Neural progenitor cell (in vitro differentiated cells): ENCODE results near the gene KRT7. TPM values are rescaled to one million over a fixed set of nuclear protein-coding genes. Genes with fewer than 3 reads are reported as not detected.

Experiments used
- DNase-seq: peaks from one replicate; pipeline ENCODE4 v3.0.0-alpha.2; 2016; ENCODE audit warnings: low spot score
- H2AFZ ChIP-seq: fragments of 200-600 bp; sonication (generic); replicated peaks from 2 replicates; pipeline ENCODE4 v1.6.1; 2016; ENCODE audit warnings: antibody characterized with exemption
- H3F3A ChIP-seq: fragments of 200-600 bp; sonication (generic); 2 replicates; pipeline ENCODE4 v1.6.1; 2016; ENCODE audit warnings: antibody characterized with exemption, low read depth
- H3K27ac ChIP-seq: fragments of 200-600 bp; sonication (generic); 2 replicates; pipeline ENCODE4 v1.5.1; 2016; ENCODE audit warnings: mild to moderate bottlenecking
- H3K27me3 ChIP-seq: fragments of 200-600 bp; sonication (generic); 2 replicates; pipeline ENCODE4 v1.6.1; 2016; ENCODE audit warnings: mild to moderate bottlenecking, moderate library complexity
- H3K36me3 ChIP-seq: fragments of 200-600 bp; sonication (generic); 2 replicates; pipeline ENCODE4 v1.5.1; 2016
- H3K4me1 ChIP-seq: fragments of 200-600 bp; sonication (generic); 2 replicates; pipeline ENCODE4 v1.6.1; 2016; ENCODE audit warnings: mixed run types
- H3K4me2 ChIP-seq: fragments of 200-600 bp; sonication (generic); 2 replicates; pipeline ENCODE4 v1.6.1; 2016
- H3K4me3 ChIP-seq: fragments of 200-600 bp; sonication (generic); 2 replicates; pipeline ENCODE4 v1.5.1; 2016
- H3K79me2 ChIP-seq: fragments of 200-600 bp; sonication (generic); 2 replicates; pipeline ENCODE4 v1.6.1; 2016; ENCODE audit warnings: low read depth
- H3K9ac ChIP-seq: fragments of 200-600 bp; sonication (generic); 2 replicates; pipeline ENCODE4 v1.6.1; 2016
- H3K9me3 ChIP-seq: fragments of 200-600 bp; sonication (generic); 2 replicates; pipeline ENCODE4 v1.5.1; 2016; ENCODE audit warnings: low read depth
- H4K20me1 ChIP-seq: fragments of 200-600 bp; sonication (generic); 2 replicates; pipeline ENCODE4 v1.6.1; 2016; ENCODE audit warnings: low read depth
- H3K27ac Mint-ChIP-seq: 3 replicates; pipeline ENCODE4 v1.8.0; 2021; ENCODE audit warnings: mixed read lengths
- H3K27me3 Mint-ChIP-seq: 2 replicates; pipeline ENCODE4 v1.8.0; 2022; ENCODE audit warnings: low read depth, mild to moderate bottlenecking, inconsistent platforms, moderate library complexity, mixed read lengths; ENCODE audit not compliant: insufficient read depth
- H3K36me3 Mint-ChIP-seq: 3 replicates; pipeline ENCODE4 v1.8.0; 2021; ENCODE audit warnings: mixed read lengths
- H3K4me1 Mint-ChIP-seq: 3 replicates; pipeline ENCODE4 v1.8.0; 2021; ENCODE audit warnings: mixed read lengths
- H3K4me3 Mint-ChIP-seq: 3 replicates; pipeline ENCODE4 v1.8.0; 2021; ENCODE audit warnings: mild to moderate bottlenecking, moderate library complexity, mixed read lengths
- H3K9me3 Mint-ChIP-seq: 3 replicates; pipeline ENCODE4 v1.8.0; 2020; ENCODE audit warnings: mixed read lengths
- EZH2 ChIP-seq: fragments of 200-600 bp; sonication (generic); IDR thresholded peaks from 2 replicates; pipeline ENCODE4 v1.6.1; 2017; ENCODE audit warnings: antibody characterized with exemption, mild to moderate bottlenecking, moderate library complexity
- EZH2phosphoT487 ChIP-seq: fragments of 200-600 bp; sonication (generic); IDR thresholded peaks from 2 replicates; pipeline ENCODE4 v1.6.1; 2017; ENCODE audit warnings: antibody characterized with exemption
- total RNA-seq: library from RNA; depleted of rRNA; stranded (reverse); fragments of >200 nt; gene quantifications from 2 replicates; pipeline ENCODE4 v1.2.3, GENCODE V29; 2015; ENCODE audit warnings: low replicate concordance
- TF ChIP-seq, protein P1 (sequence below): fragments of 200-600 bp; sonication (generic); IDR thresholded peaks from 2 replicates; pipeline ENCODE4 v1.5.1; 2017; ENCODE audit warnings: antibody characterized with exemption, mild to moderate bottlenecking

KRT7 gene
- total RNA-seq, 1 donor from 2014 or later, result not detected

DNA sequence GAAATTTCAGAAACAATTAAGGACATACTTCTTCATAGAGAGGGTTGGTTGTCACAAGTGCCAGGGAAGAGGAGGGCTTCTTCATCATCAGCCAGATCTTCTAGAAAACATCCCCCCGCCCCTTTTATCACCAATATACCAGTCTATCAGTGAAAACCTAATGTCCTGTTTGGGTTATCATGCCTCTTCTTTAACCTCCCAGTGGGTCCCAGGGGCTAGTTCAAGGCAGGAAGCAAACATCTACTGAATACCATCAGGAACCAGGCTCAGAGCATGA, 28.1 kb downstream of the KRT7 start:
- Histone ChIP-seq H3K4me1 (no peaks in the 10 kb centered on the region), H3K4me2 (no peak overlapping the region), H3K4me3 (no peak overlapping the region), H2AFZ (no peak overlapping the region), H4K20me1 (no peaks in the 10 kb centered on the region), H3K79me2 (no peaks in the 10 kb centered on the region), H3K27me3 (peaks cover 46% of the 10 kb centered on the region), H3F3A (no peaks in the 10 kb centered on the region), H3K9me3 (no peaks in the 10 kb centered on the region), H3K9ac (no peak overlapping the region), H3K36me3 (no peaks in the 10 kb centered on the region), H3K27ac (no peak overlapping the region)
- Mint-ChIP-seq H3K36me3 (no peaks in the 10 kb centered on the region), H3K27me3 (peaks cover 16% of the 10 kb centered on the region), H3K4me1 (peaks cover 26% of the 10 kb centered on the region), H3K9me3 (peaks cover 9% of the 10 kb centered on the region), H3K27ac (peak overlapping the region; percentile 80), H3K4me3 (peak overlapping the region; percentile 19)
- TF ChIP-seq EZH2phosphoT487, result no peak
- TF ChIP-seq EZH2, result no peak
- TF ChIP-seq, protein P1, sequence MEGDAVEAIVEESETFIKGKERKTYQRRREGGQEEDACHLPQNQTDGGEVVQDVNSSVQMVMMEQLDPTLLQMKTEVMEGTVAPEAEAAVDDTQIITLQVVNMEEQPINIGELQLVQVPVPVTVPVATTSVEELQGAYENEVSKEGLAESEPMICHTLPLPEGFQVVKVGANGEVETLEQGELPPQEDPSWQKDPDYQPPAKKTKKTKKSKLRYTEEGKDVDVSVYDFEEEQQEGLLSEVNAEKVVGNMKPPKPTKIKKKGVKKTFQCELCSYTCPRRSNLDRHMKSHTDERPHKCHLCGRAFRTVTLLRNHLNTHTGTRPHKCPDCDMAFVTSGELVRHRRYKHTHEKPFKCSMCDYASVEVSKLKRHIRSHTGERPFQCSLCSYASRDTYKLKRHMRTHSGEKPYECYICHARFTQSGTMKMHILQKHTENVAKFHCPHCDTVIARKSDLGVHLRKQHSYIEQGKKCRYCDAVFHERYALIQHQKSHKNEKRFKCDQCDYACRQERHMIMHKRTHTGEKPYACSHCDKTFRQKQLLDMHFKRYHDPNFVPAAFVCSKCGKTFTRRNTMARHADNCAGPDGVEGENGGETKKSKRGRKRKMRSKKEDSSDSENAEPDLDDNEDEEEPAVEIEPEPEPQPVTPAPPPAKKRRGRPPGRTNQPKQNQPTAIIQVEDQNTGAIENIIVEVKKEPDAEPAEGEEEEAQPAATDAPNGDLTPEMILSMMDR, result no peak
- DNase-seq, result no peak

DNA sequence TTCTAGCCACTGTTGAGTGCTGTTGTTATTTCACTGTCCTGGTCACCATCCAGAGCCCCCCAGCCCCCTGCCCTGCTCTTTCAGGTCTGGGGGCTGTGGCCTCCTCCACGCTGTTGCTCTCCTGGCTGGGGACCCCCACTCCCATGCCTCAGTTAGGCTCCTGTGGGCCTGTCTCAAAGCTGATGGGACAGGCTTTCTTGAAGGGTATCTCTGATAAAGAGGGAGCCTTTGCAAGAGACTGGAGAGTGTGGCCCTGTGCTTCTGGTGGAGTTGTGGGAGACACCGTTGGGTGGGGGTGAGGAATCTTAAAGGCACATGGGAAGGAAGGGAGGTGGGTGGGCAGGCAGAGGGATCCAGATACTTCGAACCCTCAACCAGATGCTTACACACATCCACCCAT, 29.2 kb downstream of the KRT7 start:
- Histone ChIP-seq H3K36me3 (no peaks in the 10 kb centered on the region), H3K9ac (no peak overlapping the region), H3K79me2 (no peaks in the 10 kb centered on the region), H3K4me3 (no peak overlapping the region), H3F3A (no peaks in the 10 kb centered on the region), H3K27ac (no peak overlapping the region), H3K4me2 (no peak overlapping the region), H3K27me3 (peaks cover 35% of the 10 kb centered on the region), H3K4me1 (no peaks in the 10 kb centered on the region), H4K20me1 (no peaks in the 10 kb centered on the region), H2AFZ (no peak overlapping the region), H3K9me3 (no peaks in the 10 kb centered on the region)
- no peak overlapping the region for H3K27ac Mint-ChIP-seq
- DNase-seq, result no peak
- no peak for TF ChIP-seq EZH2
- H3K27me3 Mint-ChIP-seq, result peaks cover 11% of the 10 kb centered on the region
- peaks cover 26% of the 10 kb centered on the region for H3K4me1 Mint-ChIP-seq
- H3K36me3 Mint-ChIP-seq, result no peaks in the 10 kb centered on the region
- peaks cover 9% of the 10 kb centered on the region for H3K9me3 Mint-ChIP-seq
- no peak overlapping the region for H3K4me3 Mint-ChIP-seq

DNA sequence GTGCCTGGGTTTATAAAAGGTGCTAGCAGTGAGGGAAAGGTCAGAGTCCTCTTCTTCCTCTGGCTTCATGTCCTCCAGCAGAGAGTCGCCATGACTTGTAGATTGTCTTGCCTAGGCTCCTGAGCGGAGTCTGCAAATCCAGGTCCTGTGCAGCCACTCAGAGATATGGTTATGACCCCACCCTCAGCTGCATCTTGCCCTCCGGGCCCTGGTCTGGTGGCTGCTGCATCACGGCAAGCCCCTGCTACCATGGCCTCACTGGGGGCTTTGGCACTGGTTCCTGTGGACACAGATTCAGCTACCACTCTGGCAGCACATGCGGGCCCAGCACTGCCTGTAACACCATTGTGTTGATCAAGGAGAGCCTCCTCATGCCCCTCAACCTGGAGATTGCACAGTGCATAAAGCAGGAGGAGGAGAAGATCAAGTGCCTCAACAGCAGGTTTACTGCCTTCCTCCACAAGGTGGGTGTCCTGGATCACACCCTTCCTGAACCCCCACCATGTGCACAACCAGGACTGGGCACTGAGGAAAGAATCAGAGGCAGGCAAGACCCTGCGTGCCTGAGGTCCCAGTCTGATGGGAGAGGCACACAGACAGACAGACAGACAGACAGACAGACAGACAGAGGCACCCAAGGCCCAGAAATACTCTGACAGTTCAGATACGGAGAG, 30.9 kb downstream of the KRT7 start:
- Histone ChIP-seq H3K27me3 (peaks cover 18% of the 10 kb centered on the region), H4K20me1 (no peaks in the 10 kb centered on the region), H3K4me1 (no peaks in the 10 kb centered on the region), H3K4me3 (no peak overlapping the region), H3K9me3 (no peaks in the 10 kb centered on the region), H3K36me3 (no peaks in the 10 kb centered on the region), H3K27ac (no peak overlapping the region), H3K9ac (no peak overlapping the region), H3K4me2 (no peak overlapping the region), H3K79me2 (no peaks in the 10 kb centered on the region), H3F3A (no peaks in the 10 kb centered on the region), H2AFZ (no peak overlapping the region)
- H3K4me3 Mint-ChIP-seq, result no peak overlapping the region
- DNase-seq, result no peak
- peaks cover 26% of the 10 kb centered on the region for H3K4me1 Mint-ChIP-seq
- H3K9me3 Mint-ChIP-seq, result peaks cover 9% of the 10 kb centered on the region
- TF ChIP-seq EZH2phosphoT487, result no peak
- no peak for TF ChIP-seq EZH2
- TF ChIP-seq, protein P1, result no peak
- H3K27ac Mint-ChIP-seq, result no peak overlapping the region
- H3K36me3 Mint-ChIP-seq, result no peaks in the 10 kb centered on the region
- H3K27me3 Mint-ChIP-seq, result peaks cover 12% of the 10 kb centered on the region

DNA sequence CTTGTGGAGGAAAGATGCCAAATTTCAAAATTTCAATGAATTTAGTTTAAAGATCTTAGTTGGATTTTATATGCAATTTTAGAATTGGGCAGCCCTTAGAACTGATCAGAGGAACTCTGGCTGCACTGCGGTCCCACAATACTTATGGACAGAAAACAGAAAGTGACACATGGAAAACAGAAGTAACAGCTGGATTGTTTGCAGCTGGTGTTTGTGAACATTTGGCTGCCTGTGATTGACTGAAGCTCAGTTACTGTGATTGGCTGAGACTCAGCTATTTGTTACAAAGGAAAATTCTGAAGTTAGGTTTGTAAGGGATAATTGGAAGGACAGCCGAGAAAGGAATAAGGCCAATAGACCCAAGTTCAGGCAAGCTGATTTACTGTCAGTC, 31.4 kb downstream of the KRT7 start:
- Mint-ChIP-seq H3K4me1 (peaks cover 23% of the 10 kb centered on the region), H3K9me3 (peaks cover 6% of the 10 kb centered on the region), H3K36me3 (no peaks in the 10 kb centered on the region), H3K27me3 (peaks cover 12% of the 10 kb centered on the region), H3K27ac (no peak overlapping the region), H3K4me3 (no peak overlapping the region)
- DNase-seq, result no peak
- no peak overlapping the region for H3K4me3 ChIP-seq
- H3K27me3 ChIP-seq, result peaks cover 13% of the 10 kb centered on the region
- no peak overlapping the region for H3K27ac ChIP-seq
- no peaks in the 10 kb centered on the region for H3K36me3 ChIP-seq
- no peaks in the 10 kb centered on the region for H3K9me3 ChIP-seq
- no peaks in the 10 kb centered on the region for H4K20me1 ChIP-seq
- no peak for TF ChIP-seq EZH2phosphoT487
- TF ChIP-seq, protein P1, result no peak
- no peak for TF ChIP-seq EZH2
- no peaks in the 10 kb centered on the region for H3F3A ChIP-seq
- H2AFZ ChIP-seq, result no peak overlapping the region
- H3K9ac ChIP-seq, result no peak overlapping the region
- H3K4me1 ChIP-seq, result no peaks in the 10 kb centered on the region
- no peak overlapping the region for H3K4me2 ChIP-seq
- no peaks in the 10 kb centered on the region for H3K79me2 ChIP-seq
